Astrocyte (in vitro differentiated cells and primary cell): ENCODE measurements around the gene SF3B2. TPM values are rescaled to one million over a fixed set of nuclear protein-coding genes. Genes with fewer than 3 reads are reported as not detected.

Experiments used
- DNase-seq: peaks from one replicate; pipeline ENCODE4 v3.0.0-alpha.2; 2010; ENCODE audit warnings: low read depth
- FAIRE-seq: peaks from 2 replicates; lab custom pipeline; 2011; peaks lifted over from hg19 to GRCh38; lab: Jason Lieb, UNC
- H2AFZ ChIP-seq: 2 replicates; pipeline ENCODE4 v1.6.0; 2012; ENCODE audit warnings: low read depth, low read length, inconsistent platforms
- H3K27ac ChIP-seq: 2 replicates; pipeline ENCODE4 v1.5.1; 2011; ENCODE audit warnings: low read depth, low read length, inconsistent platforms
- H3K27me3 ChIP-seq: 2 replicates; pipeline ENCODE4 v1.6.0; 2011; ENCODE audit warnings: low read length, inconsistent platforms; ENCODE audit not compliant: insufficient read depth
- H3K36me3 ChIP-seq: 2 replicates; pipeline ENCODE4 v1.5.1; 2011; ENCODE audit warnings: low read length, inconsistent platforms; ENCODE audit not compliant: insufficient read depth
- H3K4me1 ChIP-seq: 2 replicates; pipeline ENCODE4 v1.5.1; 2011; ENCODE audit warnings: low read length, inconsistent platforms; ENCODE audit not compliant: insufficient read depth
- H3K4me2 ChIP-seq: 2 replicates; pipeline ENCODE4 v1.6.0; 2012; ENCODE audit warnings: low read length, inconsistent platforms
- H3K4me3 ChIP-seq: 2 replicates; pipeline ENCODE4 v1.5.1; 2011; ENCODE audit warnings: low read depth, mild to moderate bottlenecking, low read length, inconsistent platforms; ENCODE audit not compliant: insufficient read depth
- H3K79me2 ChIP-seq: 2 replicates; pipeline ENCODE4 v1.6.0; 2012; ENCODE audit warnings: mild to moderate bottlenecking, low read length, inconsistent platforms; ENCODE audit not compliant: insufficient read depth
- H3K9ac ChIP-seq: 2 replicates; pipeline ENCODE4 v1.6.0; 2012; ENCODE audit warnings: mild to moderate bottlenecking, low read length, inconsistent platforms
- H3K9me3 ChIP-seq: 2 replicates; pipeline ENCODE4 v1.5.1; 2012; ENCODE audit warnings: low read depth, mild to moderate bottlenecking, low read length, inconsistent platforms; ENCODE audit not compliant: insufficient read depth
- H4K20me1 ChIP-seq: 2 replicates; pipeline ENCODE4 v1.6.0; 2012; ENCODE audit warnings: low read length, inconsistent platforms; ENCODE audit not compliant: insufficient read depth
- H3K27ac Mint-ChIP-seq: one replicate; pipeline ENCODE4 v1.8.0; 2021; ENCODE audit warnings: mild to moderate bottlenecking, mixed read lengths; ENCODE audit not compliant: unreplicated experiment
- H3K27me3 Mint-ChIP-seq: one replicate; pipeline ENCODE4 v1.8.0; 2021; ENCODE audit warnings: low read depth, mixed read lengths; ENCODE audit not compliant: unreplicated experiment
- H3K36me3 Mint-ChIP-seq: one replicate; pipeline ENCODE4 v1.8.0; 2021; ENCODE audit warnings: low read depth, mixed read lengths; ENCODE audit not compliant: unreplicated experiment
- H3K4me1 Mint-ChIP-seq: one replicate; pipeline ENCODE4 v1.8.0; 2021; ENCODE audit warnings: low read depth, mixed read lengths; ENCODE audit not compliant: unreplicated experiment
- H3K4me3 Mint-ChIP-seq: one replicate; pipeline ENCODE4 v1.8.0; 2021; ENCODE audit warnings: mild to moderate bottlenecking, moderate library complexity, mixed read lengths; ENCODE audit not compliant: unreplicated experiment
- H3K9me3 Mint-ChIP-seq: one replicate; pipeline ENCODE4 v1.8.0; 2021; ENCODE audit warnings: mild to moderate bottlenecking, mixed read lengths; ENCODE audit not compliant: unreplicated experiment
- EZH2 ChIP-seq: IDR thresholded peaks from 2 replicates; pipeline ENCODE4 v1.6.1; 2012; ENCODE audit warnings: mild to moderate bottlenecking, low read length, inconsistent platforms; ENCODE audit not compliant: insufficient read depth
- total RNA-seq: library from RNA; stranded (reverse); gene quantifications from 2 replicates; pipeline ENCODE4 v1.2.1, GENCODE V29; 2021
- TF ChIP-seq, protein P1 (sequence below): IDR thresholded peaks from 2 replicates; pipeline ENCODE4 v1.5.1; 2011; ENCODE audit warnings: low read depth, mild to moderate bottlenecking, inconsistent platforms, low read length, moderate library complexity; ENCODE audit not compliant: insufficient read depth

Gene SF3B2
- total RNA-seq, 1 donor from 2014 or later: 170 TPM

- no peak for DNase-seq
- Histone ChIP-seq H3K9me3 (no peaks in the 10 kb centered on the region), H3K4me1 (peaks cover 71% of the 10 kb centered on the region), H3K4me2 (no peak overlapping the region), H3K27ac (no peak overlapping the region), H3K27me3 (no peaks in the 10 kb centered on the region), H2AFZ (no peak overlapping the region), H3K9ac (no peak overlapping the region), H3K36me3 (no peaks in the 10 kb centered on the region), H4K20me1 (no peaks in the 10 kb centered on the region), H3K79me2 (peaks cover 64% of the 10 kb centered on the region), H3K4me3 (no peak overlapping the region)
- no peak for FAIRE-seq
- H3K4me1 Mint-ChIP-seq: peaks cover 81% of the 10 kb centered on the region
- H3K27me3 Mint-ChIP-seq: no peaks in the 10 kb centered on the region
- TF ChIP-seq, protein P1, sequence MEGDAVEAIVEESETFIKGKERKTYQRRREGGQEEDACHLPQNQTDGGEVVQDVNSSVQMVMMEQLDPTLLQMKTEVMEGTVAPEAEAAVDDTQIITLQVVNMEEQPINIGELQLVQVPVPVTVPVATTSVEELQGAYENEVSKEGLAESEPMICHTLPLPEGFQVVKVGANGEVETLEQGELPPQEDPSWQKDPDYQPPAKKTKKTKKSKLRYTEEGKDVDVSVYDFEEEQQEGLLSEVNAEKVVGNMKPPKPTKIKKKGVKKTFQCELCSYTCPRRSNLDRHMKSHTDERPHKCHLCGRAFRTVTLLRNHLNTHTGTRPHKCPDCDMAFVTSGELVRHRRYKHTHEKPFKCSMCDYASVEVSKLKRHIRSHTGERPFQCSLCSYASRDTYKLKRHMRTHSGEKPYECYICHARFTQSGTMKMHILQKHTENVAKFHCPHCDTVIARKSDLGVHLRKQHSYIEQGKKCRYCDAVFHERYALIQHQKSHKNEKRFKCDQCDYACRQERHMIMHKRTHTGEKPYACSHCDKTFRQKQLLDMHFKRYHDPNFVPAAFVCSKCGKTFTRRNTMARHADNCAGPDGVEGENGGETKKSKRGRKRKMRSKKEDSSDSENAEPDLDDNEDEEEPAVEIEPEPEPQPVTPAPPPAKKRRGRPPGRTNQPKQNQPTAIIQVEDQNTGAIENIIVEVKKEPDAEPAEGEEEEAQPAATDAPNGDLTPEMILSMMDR: no peak
- no peak for TF ChIP-seq EZH2
- H3K36me3 Mint-ChIP-seq: peaks cover 4% of the 10 kb centered on the region
- peak overlapping the region; percentile 55 for H3K27ac Mint-ChIP-seq
- peak overlapping the region; percentile 57 for H3K4me3 Mint-ChIP-seq
- no peaks in the 10 kb centered on the region for H3K9me3 Mint-ChIP-seq
These were observed 64.6 kb downstream of the SF3B2 start for GRCh38 chr11:66116576-66117361.

- Histone ChIP-seq H3K79me2 (peaks cover 67% of the 10 kb centered on the region), H3K4me2 (peak overlapping the region; percentile 64), H3K9ac (peak overlapping the region; percentile 69), H3K36me3 (no peaks in the 10 kb centered on the region), H3K27me3 (no peaks in the 10 kb centered on the region), H3K4me1 (peaks cover 51% of the 10 kb centered on the region), H3K4me3 (peak overlapping the region; percentile 1), H2AFZ (no peak overlapping the region), H3K27ac (peak overlapping the region; percentile 91), H3K9me3 (no peaks in the 10 kb centered on the region), H4K20me1 (no peaks in the 10 kb centered on the region)
- FAIRE-seq (no peak), DNase-seq (no peak)
- Mint-ChIP-seq H3K27ac (peak overlapping the region; percentile 98), H3K27me3 (no peaks in the 10 kb centered on the region), H3K4me3 (peak overlapping the region; percentile 42), H3K4me1 (peaks cover 72% of the 10 kb centered on the region), H3K36me3 (peaks cover 1% of the 10 kb centered on the region), H3K9me3 (no peaks in the 10 kb centered on the region)
- no peak for TF ChIP-seq EZH2
- TF ChIP-seq, protein P1: no peak
These were observed 66.7 kb downstream of the SF3B2 start for GRCh38 chr11:66118847-66119246.

Other genes with a start within 250 kb of the SF3B2 start
- 1.2 and 1.5 TPM in 2 replicates for gene SNX32, start 218.4 kb upstream of the SF3B2 start, total RNA-seq
- gene CFL1, start 194.2 kb upstream of the SF3B2 start, total RNA-seq: 1,793 and 1,931 TPM in 2 replicates
- gene MUS81, start 191.9 kb upstream of the SF3B2 start, total RNA-seq: 59.9 and 64.3 TPM in 2 replicates
- 97.3 and 119 TPM in 2 replicates for gene EFEMP2, start 179.6 kb upstream of the SF3B2 start, total RNA-seq
- not detected in 2 replicates for gene CTSW, start 172.5 kb upstream of the SF3B2 start, total RNA-seq
- gene FIBP, start 163.9 kb upstream of the SF3B2 start, total RNA-seq: 67.4 and 68.7 TPM in 2 replicates
- 29.9 and 31.4 TPM in 2 replicates for gene CCDC85B, start 161.7 kb upstream of the SF3B2 start, total RNA-seq
- 24.5 and 37.9 TPM in 2 replicates for gene FOSL1, start 152.0 kb upstream of the SF3B2 start, total RNA-seq
- gene C11orf68, start 133.3 kb upstream of the SF3B2 start, total RNA-seq: 34.6 and 35.3 TPM in 2 replicates
- gene DRAP1, start 132.9 kb upstream of the SF3B2 start, total RNA-seq: 158 and 169 TPM in 2 replicates
- not detected in 2 replicates for gene TSGA10IP, start 106.9 kb upstream of the SF3B2 start, total RNA-seq
- 36.3 and 36.5 TPM in 2 replicates for gene SART1, start 90.6 kb upstream of the SF3B2 start, total RNA-seq
- gene EIF1AD, start 50.2 kb upstream of the SF3B2 start, total RNA-seq: 35.9 and 42.7 TPM in 2 replicates
- gene BANF1, start 49.9 kb upstream of the SF3B2 start, total RNA-seq: 158 and 180 TPM in 2 replicates
- gene CST6, start 40.4 kb upstream of the SF3B2 start, total RNA-seq: not detected in 2 replicates
- 0.45 TPM in 1 of 2 replicates, not detected in the other for gene CATSPER1, start 25.9 kb upstream of the SF3B2 start, total RNA-seq
- gene GAL3ST3, start 3.2 kb upstream of the SF3B2 start, total RNA-seq: 0.46 and 0.61 TPM in 2 replicates
- gene PACS1, start 17.9 kb downstream of the SF3B2 start, total RNA-seq: 86.0 and 86.9 TPM in 2 replicates
- gene KLC2, start 205.3 kb downstream of the SF3B2 start, total RNA-seq: 43.1 and 44.8 TPM in 2 replicates
- 109 and 120 TPM in 2 replicates for gene RAB1B, start 216.3 kb downstream of the SF3B2 start, total RNA-seq
- gene CNIH2, start 225.8 kb downstream of the SF3B2 start, total RNA-seq: 12.2 and 12.3 TPM in 2 replicates
- 129 and 159 TPM in 2 replicates for gene YIF1A, start 236.8 kb downstream of the SF3B2 start, total RNA-seq
- gene TMEM151A, start 239.5 kb downstream of the SF3B2 start, total RNA-seq: 1.8 and 2.0 TPM in 2 replicates